ENCODE measurements around the gene FAM8A1.

FAM8A1 gene

GRCh38 chr6:17596085-17596484, 4.0 kb upstream of the FAM8A1 start:
- in situ Hi-C loops (cut with MboI; ENCODE audit: low sequenced_read_pairs): loop anchor here (25.0 kb wide), 2 partner anchors 216 to 434 kb away; no protein-coding TSS in a partner anchor

DNA sequence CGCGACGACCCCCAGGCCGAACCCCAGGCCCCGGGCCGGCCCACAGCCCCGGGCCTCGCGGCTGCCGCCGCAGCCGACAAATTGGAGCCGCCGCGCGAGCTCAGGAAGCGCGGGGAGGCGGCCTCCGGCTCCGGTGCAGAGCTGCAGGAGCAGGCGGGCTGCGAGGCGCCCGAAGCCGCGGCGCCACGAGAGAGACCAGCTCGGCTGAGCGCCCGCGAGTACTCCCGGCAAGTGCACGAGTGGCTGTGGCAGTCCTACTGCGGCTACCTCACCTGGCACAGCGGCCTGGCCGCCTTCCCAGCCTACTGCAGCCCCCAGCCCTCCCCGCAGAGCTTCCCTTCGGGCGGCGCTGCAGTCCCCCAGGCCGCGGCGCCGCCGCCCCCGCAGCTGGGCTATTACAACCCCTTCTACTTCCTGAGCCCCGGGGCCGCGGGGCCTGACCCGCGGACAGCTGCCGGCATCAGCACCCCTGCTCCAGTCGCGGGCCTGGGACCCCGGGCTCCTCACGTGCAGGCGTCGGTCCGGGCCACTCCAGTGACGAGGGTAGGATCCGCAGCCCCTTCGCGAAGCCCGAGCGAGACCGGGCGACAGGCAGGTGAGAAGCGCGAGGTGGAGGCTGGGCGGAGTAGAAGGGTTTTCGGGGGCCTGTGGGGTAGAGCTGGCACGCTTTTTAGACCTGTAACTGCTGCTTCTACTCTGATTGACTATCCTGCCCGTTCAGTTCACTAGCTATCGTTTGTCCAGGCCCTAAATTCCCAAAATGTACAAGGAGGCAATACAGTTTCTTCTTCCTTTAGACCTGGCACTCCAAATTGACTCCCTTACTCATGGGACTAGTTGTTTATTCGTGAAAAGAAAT, 654 bp downstream of the FAM8A1 start:
- in situ Hi-C loops (cut with MboI; ENCODE audit: low sequenced_read_pairs): no loop called here

- in situ Hi-C loops (cut with MboI; ENCODE audit: low sequenced_read_pairs): no loop called here
Observed at GRCh38 chr6:17601386-17601703, 1.2 kb downstream of the FAM8A1 start.

DNA sequence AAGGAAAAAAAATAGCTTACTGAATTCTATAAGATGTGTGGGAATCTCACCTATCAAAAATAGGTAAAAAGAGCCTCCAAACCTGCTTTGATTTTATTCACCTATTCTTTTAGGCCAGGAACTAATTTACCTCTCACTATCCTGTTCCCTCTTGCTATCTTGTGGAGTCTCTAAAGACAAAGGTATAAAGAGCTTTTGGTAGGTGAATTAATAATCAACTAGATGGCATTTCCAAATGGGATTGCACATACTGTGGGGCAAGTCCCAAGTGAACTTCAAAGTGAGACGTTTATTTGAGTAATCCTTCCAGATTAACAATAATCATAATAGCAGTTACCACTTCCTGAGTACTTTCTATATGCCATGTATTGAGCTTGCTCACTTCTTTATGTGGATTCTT, 2.8 kb downstream of the FAM8A1 start:
- in situ Hi-C loops (cut with MboI; ENCODE audit: low sequenced_read_pairs): no loop called here

DNA sequence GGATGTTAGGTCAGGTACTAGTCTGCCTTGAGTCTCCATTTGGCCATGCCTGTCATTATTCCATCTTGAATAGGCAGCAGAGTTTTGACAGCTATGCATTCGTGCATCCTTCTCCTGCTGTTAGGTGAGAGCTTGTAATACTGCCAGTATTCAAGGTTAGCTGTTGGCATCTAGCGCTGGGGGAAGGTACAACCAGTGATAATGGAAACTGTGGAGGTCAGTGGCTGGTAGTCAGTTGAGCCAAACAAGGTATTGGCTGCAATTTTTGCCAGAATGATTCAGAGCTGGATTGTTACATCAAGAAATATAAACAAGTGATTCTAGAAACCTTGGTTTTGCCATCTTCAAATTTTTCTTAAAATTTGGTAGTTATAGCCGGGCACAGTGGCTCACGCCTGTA, 6.5 kb downstream of the FAM8A1 start:
- in situ Hi-C loops (cut with MboI; ENCODE audit: low sequenced_read_pairs): no loop called here

DNA sequence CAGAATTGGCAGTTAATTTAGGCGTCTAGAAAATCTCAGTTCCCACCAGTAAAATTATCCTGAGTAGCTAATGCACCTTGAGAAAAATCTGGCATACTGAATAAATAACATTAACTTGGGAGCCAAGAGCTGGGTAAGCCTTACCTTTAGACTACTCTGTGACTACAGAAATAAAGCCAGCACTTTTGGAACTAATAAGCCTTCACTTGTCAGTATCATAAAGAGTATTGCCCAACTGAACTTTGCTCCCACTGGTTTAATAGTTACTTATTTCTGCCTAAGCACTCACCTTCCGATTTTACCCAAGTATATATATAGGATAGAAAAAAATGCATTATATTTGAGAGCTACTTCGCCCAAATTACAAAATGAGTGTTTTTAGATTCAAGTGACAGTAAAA, 10.7 kb downstream of the FAM8A1 start:
- in situ Hi-C loops (cut with MboI; ENCODE audit: low sequenced_read_pairs): no loop called here

- in situ Hi-C loops (cut with MboI; ENCODE audit: low sequenced_read_pairs): no loop called here
Observed at GRCh38 chr6:17612048-17612447, 11.9 kb downstream of the FAM8A1 start.

GRCh38 chr6:17615794-17616193, 15.7 kb downstream of the FAM8A1 start:
- in situ Hi-C loops (cut with MboI; ENCODE audit: low sequenced_read_pairs): no loop called here

DNA sequence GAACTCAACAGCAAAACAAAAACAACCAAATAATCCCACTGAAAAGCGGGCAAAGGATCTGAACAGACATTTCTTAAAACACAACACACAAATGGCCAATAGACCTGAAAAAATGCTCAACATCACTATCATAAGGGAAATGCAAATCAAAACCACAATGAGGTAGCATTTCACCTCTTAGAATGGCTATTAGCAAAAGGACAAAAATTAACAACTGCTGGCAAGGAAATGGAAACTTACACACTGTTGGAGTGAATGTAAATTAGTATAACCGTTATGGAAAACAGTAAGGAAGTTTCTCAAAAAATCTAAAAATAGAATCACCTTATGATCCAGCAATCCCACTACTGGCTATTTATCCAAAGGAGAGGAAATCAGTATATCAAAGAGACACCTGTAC, 20.9 kb downstream of the FAM8A1 start:
- in situ Hi-C loops (cut with MboI; ENCODE audit: low sequenced_read_pairs): no loop called here

DNA sequence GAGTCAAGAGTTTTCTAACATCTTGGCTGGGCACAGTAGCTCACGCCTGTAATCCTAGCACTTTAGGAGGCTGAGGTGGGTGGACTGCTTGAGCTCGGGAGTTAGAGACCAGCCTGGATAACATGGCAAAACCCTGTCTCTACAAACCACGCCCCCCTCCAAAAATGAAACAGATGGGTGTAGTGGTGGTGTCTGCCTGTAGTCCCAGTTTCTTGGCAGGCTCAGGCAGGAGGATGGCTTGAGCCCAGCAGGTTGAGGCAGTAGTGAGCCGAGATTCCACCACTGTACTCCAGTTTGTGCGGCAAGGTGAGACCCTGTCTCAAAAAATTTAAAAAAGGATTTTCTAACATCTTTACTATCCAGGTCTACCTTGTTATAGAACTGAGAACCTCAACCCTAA, 22.0 kb downstream of the FAM8A1 start:
- in situ Hi-C loops (cut with MboI; ENCODE audit: low sequenced_read_pairs): no loop called here

- in situ Hi-C loops (cut with MboI; ENCODE audit: low sequenced_read_pairs): no loop called here
Observed at GRCh38 chr6:17624396-17624795, 24.3 kb downstream of the FAM8A1 start.

GRCh38 chr6:17628873-17629272, 28.8 kb downstream of the FAM8A1 start:
- in situ Hi-C loops (cut with MboI; ENCODE audit: low sequenced_read_pairs): no loop called here

DNA sequence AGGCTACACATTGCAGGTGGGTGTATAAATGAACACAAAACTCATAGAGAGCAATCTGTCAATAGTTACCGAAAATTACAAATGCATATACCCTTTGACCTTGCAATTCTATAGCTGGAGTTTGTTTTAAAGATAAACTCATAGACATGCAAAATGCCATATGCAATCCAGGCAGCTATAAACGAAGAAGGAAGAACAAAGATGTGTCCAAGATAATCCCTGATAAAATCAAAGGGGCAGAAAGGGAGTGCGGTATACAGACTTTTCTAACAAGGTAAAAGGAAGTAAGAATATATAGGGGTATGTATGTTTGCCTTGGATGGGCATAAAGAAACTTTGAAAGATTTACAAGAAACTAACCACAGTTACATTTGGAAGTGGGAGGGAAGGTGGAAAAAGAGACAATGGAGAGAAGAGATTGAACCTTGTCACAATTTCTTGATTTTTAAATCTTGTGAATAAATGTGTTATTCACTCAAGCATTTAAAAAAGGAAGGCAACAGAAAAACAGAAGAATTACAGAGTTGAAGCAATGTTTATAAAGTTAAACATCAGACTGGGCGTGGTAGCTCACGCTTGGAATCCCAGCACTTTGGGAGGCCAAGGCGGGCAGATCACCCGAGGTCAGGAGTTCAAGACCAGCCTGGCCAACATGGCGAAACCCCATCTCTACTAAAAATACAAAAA, 29.9 kb downstream of the FAM8A1 start:
- in situ Hi-C loops (cut with MboI; ENCODE audit: low sequenced_read_pairs): no loop called here

- in situ Hi-C loops (cut with MboI; ENCODE audit: low sequenced_read_pairs): no loop called here
Observed at GRCh38 chr6:17630511-17631073, 30.5 kb downstream of the FAM8A1 start.

- in situ Hi-C loops (cut with MboI; ENCODE audit: low sequenced_read_pairs): no loop called here
Observed at GRCh38 chr6:17632934-17633333, 32.8 kb downstream of the FAM8A1 start.

DNA sequence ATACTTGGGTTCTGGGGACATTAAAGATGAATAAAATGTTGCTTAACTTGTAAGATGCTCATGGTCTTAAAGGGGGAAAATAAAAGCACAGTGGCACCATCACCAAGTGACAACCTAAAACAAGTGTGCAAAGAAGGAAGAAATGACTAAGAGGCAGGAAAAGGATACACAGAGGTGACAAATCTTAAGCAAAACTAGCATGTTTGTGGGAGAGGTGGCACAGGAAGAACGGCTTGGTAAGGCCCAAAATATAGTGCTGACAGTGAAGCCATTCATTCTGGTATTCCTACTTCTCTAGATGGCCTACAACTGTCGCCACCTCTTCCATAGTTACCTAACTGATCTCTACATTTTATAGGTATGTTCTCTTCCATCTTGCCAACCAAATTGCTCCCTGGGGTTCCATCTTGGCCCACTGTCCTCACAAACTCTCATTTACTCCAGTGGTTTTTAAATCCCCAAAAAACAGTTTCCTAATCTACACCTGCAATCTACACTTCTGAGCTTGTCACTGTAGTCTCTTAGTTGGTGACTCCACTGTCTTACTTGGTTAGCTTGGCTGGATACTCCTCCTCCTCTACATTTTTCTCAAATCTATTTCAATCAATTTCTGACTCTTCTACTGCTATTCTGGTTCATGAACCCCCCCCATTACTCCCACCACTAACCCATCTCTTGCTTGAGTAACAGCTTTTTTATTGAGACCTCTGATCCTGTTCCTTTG, 33.5 kb downstream of the FAM8A1 start:
- in situ Hi-C loops (cut with MboI; ENCODE audit: low sequenced_read_pairs): no loop called here

GRCh38 chr6:17635568-17635967, 35.5 kb downstream of the FAM8A1 start:
- in situ Hi-C loops (cut with MboI; ENCODE audit: low sequenced_read_pairs): no loop called here

- in situ Hi-C loops (cut with MboI; ENCODE audit: low sequenced_read_pairs): no loop called here
Observed at GRCh38 chr6:17638212-17638715, 38.2 kb downstream of the FAM8A1 start.

DNA sequence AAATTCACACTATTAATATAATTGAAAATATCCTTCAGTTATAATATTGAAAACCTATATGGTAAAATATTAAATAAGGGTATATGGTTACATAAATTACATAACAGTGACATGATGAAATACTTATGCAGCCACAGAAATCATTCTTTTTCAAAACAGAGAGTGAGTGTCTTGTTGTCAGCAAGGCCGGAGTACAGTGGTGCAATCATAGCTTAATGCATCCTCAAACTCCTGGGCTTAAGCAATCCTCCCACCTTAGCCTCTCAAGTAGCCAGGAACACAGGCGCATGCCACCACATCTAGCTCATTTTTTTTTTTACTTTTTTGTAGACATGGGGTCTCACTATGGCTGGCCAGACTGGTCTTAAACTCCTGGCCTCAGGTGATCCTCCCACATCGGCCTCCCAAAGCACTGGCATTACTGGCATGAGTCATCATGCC, 40.4 kb downstream of the FAM8A1 start:
- in situ Hi-C loops (cut with MboI; ENCODE audit: low sequenced_read_pairs): no loop called here

GRCh38 chr6:17648745-17649144, 48.6 kb downstream of the FAM8A1 start:
- in situ Hi-C loops (cut with MboI; ENCODE audit: low sequenced_read_pairs): no loop called here

GRCh38 chr6:17650656-17651309, 50.7 kb downstream of the FAM8A1 start:
- in situ Hi-C loops (cut with MboI; ENCODE audit: low sequenced_read_pairs): no loop called here

All from HL-60/S4 treated with retinoic acid at 250 ng/mL for 4 days and 3 days (cell line).